Measurements from ENCODE around the gene ABLIM2.
"Not testable (repeated sequence)": the region's sequence is repeated elsewhere in the genome, so short reads cannot be mapped to it uniquely, and the experiment has no call there.

GRCh38 chr4:7918187-7918586, 240.4 kb downstream of the ABLIM2 start:
- TF ChIP-seq, protein P1, sequence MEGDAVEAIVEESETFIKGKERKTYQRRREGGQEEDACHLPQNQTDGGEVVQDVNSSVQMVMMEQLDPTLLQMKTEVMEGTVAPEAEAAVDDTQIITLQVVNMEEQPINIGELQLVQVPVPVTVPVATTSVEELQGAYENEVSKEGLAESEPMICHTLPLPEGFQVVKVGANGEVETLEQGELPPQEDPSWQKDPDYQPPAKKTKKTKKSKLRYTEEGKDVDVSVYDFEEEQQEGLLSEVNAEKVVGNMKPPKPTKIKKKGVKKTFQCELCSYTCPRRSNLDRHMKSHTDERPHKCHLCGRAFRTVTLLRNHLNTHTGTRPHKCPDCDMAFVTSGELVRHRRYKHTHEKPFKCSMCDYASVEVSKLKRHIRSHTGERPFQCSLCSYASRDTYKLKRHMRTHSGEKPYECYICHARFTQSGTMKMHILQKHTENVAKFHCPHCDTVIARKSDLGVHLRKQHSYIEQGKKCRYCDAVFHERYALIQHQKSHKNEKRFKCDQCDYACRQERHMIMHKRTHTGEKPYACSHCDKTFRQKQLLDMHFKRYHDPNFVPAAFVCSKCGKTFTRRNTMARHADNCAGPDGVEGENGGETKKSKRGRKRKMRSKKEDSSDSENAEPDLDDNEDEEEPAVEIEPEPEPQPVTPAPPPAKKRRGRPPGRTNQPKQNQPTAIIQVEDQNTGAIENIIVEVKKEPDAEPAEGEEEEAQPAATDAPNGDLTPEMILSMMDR (conservative IDR thresholded peaks at IDR 0.05 in 1 of 2, IDR thresholded peaks at IDR 0.05 in 1 of 2; ENCODE audit: extremely low read depth in 1 of 2, insufficient read depth in 1 of 2, low read depth in 1 of 2, low read length in 2 of 2): not testable (repeated sequence)
- TF ChIP-seq EZH2 (IDR thresholded peaks at IDR 0.05; ENCODE audit: borderline replicate concordance, low read length): not testable (repeated sequence)

Data from mammary epithelial cell (primary cell).